Epithelial cell of esophagus (primary cell): ENCODE results near the gene MAP3K9.

Source experiments
- DNase-seq: peaks from one replicate; pipeline ENCODE4 v3.0.0; 2010; ENCODE audit warnings: low read depth
- H3K4me3 ChIP-seq: 2 replicates; pipeline ENCODE4 v1.5.1; 2011; ENCODE audit warnings: mild to moderate bottlenecking, low read length, control low read depth
- CTCF ChIP-seq: IDR thresholded peaks from 2 replicates; pipeline ENCODE4 v1.5.1; 2011; ENCODE audit warnings: low read depth, mild to moderate bottlenecking, low read length, control low read depth, inconsistent platforms; ENCODE audit not compliant: insufficient read depth; ENCODE audit errors: missing control alignments

The MAP3K9 gene

GRCh38 chr14:70685474-70686197 is 123.7 kb downstream of the MAP3K9 start:
- no peak overlapping the region for H3K4me3 ChIP-seq
- peak; percentile 71 for DNase-seq
- no peak for TF ChIP-seq CTCF

- H3K4me3 ChIP-seq: no peak overlapping the region
- TF ChIP-seq CTCF: no peak
- DNase-seq: no peak
Measured at GRCh38 chr14:70683983-70684382, 125.3 kb downstream of the MAP3K9 start.

DNA sequence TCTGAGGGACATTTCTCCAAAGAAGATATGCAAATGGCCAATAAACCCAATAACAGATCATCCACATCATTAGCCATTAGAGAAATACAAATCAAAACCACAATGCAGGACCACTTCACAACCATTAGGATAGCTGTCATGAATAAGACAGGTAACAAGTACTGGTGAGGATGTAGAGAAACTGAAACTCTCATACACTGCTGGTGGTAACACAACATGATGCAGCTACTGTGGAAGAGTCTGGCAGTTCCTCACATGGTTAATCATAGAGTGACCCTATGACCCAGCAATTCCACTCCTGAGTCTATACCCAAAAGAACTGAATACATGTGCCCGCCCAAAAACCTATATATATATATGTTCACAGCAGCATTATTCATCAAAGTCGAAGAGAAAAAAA is 128.6 kb downstream of the MAP3K9 start:
- TF ChIP-seq CTCF: no peak

GRCh38 chr14:70677341-70677740 is 132.0 kb downstream of the MAP3K9 start:
- no peak for DNase-seq
- TF ChIP-seq CTCF: no peak
- no peak overlapping the region for H3K4me3 ChIP-seq

More for the DNA sequence above, 128.6 kb downstream of the MAP3K9 start:
- H3K4me3 ChIP-seq: no peak overlapping the region
- no peak for DNase-seq
